SK-MEL-5 (cell line): ENCODE data around the gene HS3ST4. TPM values are rescaled to one million over a fixed set of nuclear protein-coding genes. Genes with fewer than 3 reads are reported as not detected.
A peak's percentile ranks its signal among the peaks of the same experiment; 100 is the strongest.

Experiments
- DNase-seq: peaks from one replicate; pipeline ENCODE4 v3.0.0-alpha.2; 2016; ENCODE audit warnings: low read depth, low spot score
- in situ Hi-C: cut with HindIII; loops from 2 replicates; pipeline ENCODE4 v1.10.0; 2016; ENCODE audit warnings: low sequenced_read_pairs, high pct_unique_total_duplicates, low pct_unique_long_range_greater_than_20kb
- polyA plus RNA-seq, 2 experiments: library from polyadenylated mRNA; depleted of rRNA; stranded (reverse); fragments of >200 nt; gene quantifications; 2 replicates each; pipeline ENCODE4 v1.2.3, GENCODE V29; 2015
- total RNA-seq: library from RNA; depleted of rRNA; stranded (reverse); fragments of >200 nt; shearing (Covaris generic); gene quantifications from 2 replicates; pipeline ENCODE4 v1.2.3, GENCODE V29; 2014; rRNA removed

The HS3ST4 gene
- total RNA-seq = not detected in 2 replicates
- polyA plus RNA-seq (2015; cell fraction: cytosol; rRNA removed) = not detected in 2 replicates
- not detected in 2 replicates for polyA plus RNA-seq (2015; cell fraction: nucleus; rRNA removed)

DNA sequence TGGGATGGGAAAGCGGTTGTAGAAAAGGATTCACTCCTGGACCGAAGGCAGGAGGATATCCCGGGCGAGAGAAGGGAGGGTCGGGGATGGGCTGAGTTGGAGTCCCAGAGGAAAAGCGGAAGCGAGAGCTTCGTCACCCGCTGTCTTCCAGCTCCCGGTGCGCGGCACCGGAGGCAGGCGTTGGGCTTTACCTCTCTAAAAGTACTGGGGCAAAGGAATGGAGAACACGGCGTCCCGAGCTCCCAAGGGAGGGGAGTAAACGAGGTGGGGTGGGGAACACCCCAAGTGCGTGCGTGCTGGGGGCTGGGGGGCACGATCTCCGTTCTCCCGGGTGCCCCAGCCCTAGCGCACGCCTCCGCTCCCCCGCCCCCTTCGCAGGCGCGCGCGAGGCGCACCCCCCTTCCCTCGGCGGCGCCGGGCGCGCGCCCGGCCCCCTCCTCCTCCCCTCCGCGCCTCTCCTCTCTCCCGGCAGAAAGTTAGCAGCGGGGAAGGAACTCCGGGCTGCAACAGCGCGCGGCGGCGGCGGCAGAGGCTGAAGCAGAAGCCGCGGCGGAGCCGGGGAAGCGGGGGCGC lies at the start of gene HS3ST4:
HS3ST4 (plus strand) TSS at position 441 of the 573 bp plus-strand sequence.
- in situ Hi-C loops = no loop called here

DNA sequence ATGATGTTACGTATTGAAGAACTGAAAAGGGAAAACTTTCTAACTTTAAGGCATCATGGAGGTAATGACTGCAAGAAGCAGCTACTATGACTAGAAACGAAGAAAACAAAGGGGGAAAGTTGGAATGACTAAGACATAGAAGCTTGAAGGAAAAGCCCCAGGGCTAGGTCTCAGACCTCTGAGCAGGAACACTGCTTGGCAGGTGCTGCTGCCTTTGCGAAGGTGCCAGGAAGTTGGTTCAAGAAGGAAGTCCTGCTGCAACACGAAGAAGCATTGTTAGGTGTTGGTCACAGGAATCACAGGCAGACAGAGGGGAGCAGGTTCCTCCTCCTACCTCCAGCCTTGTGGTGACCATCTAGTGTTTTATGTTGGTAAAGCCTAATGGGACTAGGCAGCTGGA lies 48.1 kb upstream of the HS3ST4 start:
- in situ Hi-C loops = no loop called here

More for the DNA sequence above, at the start of gene HS3ST4:
- DNase-seq = no peak

DNA sequence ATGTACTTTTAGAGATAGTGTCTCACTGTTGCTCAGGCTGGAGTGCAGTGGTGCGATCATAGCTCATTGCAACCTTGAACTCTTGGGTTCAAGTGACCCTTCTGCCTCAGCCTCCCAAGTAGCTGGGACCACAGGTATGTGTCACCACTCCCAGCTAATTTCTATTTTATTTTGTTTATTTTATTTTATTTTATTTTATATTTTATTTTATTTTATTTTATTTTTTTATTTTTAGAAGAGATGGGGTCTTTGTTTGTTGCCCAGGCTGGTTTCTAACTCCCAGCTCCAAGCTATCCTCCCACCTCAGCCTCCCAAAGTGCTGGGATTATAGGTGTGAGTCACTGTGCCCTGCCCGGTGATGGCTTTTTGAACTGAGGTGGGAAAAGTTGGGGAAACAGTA lies 35.1 kb upstream of the HS3ST4 start:
- no peak for DNase-seq
- in situ Hi-C loops = no loop called here

More for the DNA sequence above, 48.1 kb upstream of the HS3ST4 start:
- DNase-seq = no peak

DNA sequence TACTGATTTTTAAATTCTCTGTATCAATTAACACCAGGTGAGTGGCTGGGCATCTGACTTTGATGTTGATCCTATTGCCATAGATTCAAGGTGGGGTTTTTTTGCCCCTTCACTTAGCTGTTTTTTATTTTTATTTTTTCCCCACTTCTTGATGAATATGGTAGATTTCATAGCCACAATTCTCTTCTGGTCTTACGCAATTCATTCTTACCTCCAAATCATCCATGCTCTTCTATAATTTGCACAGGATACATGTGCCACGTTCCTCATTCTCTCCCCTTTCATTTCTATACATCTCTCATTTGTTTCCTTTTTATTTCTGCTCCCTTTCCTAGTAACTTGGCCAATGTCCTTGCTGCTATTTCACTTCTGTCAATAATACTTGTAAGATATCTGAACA lies 14.9 kb upstream of the HS3ST4 start:
- no peak for DNase-seq
- in situ Hi-C loops = no loop called here

DNA sequence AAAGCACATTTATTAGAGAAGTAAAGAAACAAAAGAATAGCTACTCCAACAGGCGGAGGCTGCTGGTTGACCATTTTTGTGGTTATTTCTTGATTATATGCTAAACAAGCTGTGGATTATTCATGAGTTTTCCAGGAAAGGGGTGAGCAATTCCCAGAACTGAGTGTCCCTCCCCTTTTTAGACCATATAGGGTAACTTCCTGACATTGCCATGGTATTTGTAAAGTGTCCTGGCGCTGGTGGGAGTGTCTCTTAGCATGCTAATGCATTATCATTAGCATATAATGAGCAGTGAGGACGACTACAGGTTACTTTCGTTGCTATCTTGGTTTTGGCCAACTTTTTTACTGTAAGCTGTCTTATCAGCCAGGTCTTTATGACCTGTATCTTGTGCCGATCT lies 12.2 kb upstream of the HS3ST4 start:
- in situ Hi-C loops = no loop called here
- DNase-seq = no peak

DNA sequence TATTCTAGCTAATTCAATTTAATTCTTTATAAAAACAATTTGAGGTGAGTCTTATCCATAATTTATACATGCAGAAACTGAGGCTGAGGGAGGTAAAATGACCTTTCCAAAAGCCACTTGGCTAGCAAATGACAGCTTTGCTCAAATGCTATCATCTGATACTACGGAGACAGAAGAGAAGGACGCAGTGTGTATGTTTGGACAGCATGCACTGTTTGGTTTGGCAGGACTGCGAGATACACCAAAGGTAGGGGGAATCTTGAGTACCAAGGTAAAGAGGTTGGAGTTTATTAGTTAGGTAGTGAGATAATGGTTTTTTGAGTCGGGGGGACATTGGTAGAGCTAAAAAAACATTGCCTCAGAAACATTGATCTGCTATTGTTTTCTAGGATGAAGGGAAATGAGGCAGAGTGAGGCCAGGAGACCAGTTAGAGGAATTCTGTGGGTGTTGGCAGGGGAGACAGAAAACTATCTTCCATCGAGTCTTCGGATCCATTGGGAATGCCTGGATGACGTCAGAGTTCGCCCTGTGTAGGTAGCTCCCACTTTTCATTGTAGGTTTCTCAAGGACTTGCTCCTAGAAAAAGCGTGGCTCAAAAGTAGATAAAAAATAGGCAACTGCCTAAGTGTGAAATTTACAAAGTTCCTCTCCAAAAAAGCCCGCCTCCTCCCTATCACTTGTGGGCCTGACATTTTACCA lies 2.5 kb upstream of the HS3ST4 start:
- DNase-seq = no peak
- in situ Hi-C loops = no loop called here

DNA sequence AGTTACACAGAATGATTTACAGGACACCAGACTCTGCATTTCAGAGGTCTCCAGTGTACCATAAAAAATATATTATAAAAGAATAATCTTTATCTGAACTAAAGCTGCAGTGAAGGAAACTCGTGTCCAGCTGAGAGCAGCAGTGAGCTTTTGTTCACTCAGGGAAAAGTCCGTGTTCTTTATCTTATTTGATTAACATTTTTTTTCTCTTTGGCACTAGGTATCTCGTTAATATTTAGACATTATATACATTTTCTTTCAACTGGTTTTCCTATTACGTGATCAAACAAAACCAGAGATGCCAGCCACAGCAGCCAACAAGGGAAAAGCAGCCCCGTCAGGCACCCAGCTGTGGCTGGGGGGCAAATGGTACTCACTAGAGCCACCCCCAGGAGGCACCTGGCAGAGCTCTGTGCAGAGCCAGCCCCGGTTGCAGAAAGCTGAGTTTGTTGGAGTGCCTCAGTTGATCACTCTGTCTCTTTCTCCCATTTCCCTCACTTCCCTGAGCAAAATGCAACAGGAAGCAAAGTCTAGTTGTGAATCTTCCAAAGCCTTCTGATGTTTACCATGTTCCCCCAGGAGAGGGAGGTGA lies 1.1 kb upstream of the HS3ST4 start:
- in situ Hi-C loops = no loop called here
- no peak for DNase-seq

DNA sequence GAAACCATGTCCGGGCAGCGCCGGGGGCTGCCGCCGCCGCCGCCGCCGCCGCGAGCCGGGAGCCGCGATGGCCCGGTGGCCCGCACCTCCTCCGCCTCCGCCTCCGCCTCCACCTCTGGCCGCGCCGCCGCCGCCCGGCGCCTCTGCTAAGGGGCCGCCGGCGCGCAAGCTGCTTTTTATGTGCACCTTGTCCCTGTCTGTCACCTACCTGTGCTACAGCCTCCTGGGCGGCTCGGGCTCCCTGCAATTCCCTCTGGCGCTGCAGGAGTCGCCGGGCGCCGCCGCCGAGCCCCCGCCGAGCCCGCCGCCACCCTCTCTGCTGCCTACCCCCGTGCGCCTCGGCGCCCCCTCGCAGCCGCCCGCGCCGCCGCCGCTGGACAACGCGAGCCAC lies 587 bp downstream of the HS3ST4 start:
- in situ Hi-C loops = no loop called here
- DNase-seq = no peak

DNA sequence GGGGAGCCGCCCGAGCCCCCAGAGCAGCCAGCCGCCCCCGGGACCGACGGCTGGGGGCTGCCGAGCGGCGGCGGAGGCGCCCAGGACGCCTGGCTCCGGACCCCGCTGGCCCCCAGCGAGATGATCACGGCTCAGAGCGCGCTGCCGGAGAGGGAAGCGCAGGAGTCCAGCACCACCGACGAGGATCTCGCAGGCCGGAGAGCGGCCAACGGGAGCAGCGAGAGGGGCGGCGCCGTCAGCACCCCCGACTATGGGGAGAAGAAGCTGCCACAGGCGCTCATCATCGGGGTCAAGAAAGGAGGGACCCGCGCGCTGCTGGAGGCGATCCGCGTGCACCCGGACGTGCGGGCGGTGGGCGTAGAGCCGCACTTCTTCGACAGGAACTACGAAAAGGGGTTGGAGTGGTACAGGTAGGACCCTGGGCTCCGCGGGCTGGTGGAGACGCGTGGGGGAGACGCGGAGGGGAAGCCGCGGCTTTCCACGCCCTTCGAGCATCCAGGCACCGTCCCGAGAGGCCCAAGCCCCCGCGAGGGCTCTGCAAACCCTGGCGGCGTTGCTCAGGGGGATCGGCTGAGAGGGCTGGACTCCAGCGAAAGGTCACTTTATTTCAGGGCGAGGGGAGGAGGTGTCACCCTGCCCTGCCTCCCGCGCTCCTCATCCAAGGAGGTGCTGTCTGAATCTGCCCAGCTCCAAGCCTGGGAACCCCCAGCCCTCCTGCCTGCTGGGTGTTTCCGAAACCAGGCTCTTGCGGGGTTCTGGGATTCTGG lies 1.2 kb downstream of the HS3ST4 start:
- in situ Hi-C loops = no loop called here
- no peak for DNase-seq

DNA sequence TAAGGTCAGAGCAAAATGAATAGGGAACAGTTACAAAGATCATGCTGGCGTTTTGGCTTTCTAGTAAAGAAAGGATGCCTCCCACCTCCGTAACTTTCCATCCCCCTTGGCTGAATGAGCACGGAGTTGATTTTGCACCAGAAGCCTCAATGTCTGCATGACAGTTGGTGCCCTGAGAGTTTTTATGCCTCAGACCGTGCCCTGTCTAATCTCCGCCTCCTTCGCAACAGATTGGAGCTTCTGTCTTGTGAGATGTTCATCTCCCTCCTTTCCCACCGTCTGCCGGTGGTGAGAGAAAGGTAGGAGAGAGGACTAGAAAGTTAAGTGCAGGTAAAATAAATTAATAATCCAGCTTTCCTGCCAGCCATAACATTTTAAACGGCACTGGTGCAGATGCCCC lies 1.9 kb downstream of the HS3ST4 start:
- DNase-seq = no peak
- in situ Hi-C loops = no loop called here

DNA sequence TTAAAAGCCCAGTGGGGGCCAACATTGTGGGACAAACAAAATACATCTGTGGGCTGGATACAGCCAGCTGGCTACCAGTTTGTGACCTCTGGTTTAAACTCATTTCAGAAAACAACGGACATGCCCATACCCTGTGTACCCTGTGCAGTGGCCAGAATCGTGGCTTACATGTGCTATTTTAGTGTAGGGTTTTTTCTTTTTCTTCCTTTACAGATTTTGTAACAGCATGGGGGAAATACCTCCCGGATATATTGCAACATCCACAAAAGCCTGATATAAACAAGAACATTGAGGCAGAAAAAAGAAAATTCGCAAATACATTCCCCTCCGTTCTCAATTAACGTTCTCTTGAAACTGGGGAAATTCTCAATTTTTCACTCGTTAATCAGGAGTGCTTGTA lies 7.3 kb downstream of the HS3ST4 start:
- in situ Hi-C loops = no loop called here
- no peak for DNase-seq

DNA sequence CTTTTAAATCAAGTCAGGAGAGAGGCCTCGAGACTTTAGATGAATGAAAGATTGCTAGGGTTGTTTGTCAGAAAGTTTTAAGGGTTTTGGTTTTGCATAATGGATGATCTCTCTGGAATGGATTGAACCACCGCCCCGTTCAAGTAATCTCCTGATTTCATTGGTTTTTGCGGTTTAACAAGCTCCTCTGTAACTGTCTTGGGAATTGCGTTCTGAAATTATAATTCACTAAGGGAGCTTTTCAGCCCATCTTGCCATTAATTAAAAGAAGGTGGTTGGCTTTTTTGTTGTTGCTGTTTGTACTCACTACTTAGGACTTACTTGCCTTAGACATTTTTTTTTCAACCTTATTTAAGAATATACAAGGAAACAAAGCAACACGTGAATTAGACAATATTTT lies 8.8 kb downstream of the HS3ST4 start:
- no peak for DNase-seq
- in situ Hi-C loops = no loop called here

DNA sequence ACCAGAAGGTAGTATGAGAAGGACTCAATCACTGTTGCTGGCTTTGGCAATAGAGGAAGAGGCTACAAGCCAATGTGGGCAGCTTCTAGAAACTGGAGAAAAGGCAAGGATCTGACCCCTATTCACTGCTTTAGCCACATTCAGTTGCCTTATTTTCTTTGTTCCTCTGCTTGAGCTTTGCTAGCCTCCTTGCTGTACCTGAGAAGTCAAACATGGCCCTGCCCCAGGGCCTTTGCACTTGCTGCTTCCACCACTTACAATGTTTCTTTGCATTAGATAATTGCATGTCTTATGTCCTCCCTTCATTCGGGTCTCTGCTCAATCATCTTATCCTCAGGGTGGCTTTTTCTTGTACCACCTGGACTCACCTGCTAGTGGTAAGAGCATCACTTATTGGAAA lies 15.8 kb downstream of the HS3ST4 start:
- no peak for DNase-seq
- in situ Hi-C loops = no loop called here

DNA sequence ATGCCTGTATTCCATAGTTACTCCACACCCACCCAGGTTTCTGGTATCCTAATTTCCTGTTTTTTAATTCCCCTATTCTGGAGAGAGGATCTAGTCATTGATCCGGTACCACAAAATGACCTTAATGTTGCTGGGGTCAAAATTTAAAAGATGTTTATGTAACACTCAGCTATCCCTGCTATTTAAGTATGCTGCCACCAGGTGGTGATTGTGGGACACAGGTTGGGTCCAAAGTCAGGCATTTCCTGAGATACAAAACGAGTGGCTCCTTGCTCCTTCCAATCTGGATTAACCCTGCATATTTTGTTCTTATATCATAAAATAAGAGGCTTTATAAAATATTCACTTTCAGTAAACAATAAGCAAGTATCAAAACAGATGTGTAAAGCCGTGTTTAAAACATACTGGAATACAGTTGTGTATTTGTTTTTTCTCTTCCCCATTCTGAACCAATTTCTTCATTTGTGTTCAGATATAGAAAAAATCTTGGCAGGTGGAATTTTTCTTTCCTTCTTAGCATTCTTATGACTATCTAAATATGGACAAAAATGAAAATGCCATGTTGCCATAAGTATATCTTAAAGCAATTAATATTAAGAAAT lies 16.3 kb downstream of the HS3ST4 start:
- in situ Hi-C loops = no loop called here
- DNase-seq = peak; percentile 57

DNA sequence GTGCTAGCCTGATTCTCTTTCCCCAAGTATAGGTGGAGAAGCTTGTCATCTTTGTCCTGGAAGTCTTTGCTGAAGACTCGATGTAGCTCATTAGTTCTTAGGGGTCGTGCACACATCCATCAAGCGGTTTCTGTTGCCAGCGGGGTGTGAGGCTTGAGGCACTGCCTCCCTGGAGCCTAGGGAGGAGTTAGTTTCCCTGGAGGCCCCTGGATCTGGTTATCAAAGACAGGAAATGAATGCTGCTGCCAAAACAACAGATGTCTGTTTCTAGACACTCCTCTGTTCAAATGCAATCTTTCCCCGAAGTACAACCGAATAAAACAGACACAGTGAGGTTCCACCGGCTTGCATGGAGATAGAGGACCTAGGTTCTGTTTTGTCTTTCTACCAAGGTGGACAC lies 17.5 kb downstream of the HS3ST4 start:
- in situ Hi-C loops = no loop called here

DNA sequence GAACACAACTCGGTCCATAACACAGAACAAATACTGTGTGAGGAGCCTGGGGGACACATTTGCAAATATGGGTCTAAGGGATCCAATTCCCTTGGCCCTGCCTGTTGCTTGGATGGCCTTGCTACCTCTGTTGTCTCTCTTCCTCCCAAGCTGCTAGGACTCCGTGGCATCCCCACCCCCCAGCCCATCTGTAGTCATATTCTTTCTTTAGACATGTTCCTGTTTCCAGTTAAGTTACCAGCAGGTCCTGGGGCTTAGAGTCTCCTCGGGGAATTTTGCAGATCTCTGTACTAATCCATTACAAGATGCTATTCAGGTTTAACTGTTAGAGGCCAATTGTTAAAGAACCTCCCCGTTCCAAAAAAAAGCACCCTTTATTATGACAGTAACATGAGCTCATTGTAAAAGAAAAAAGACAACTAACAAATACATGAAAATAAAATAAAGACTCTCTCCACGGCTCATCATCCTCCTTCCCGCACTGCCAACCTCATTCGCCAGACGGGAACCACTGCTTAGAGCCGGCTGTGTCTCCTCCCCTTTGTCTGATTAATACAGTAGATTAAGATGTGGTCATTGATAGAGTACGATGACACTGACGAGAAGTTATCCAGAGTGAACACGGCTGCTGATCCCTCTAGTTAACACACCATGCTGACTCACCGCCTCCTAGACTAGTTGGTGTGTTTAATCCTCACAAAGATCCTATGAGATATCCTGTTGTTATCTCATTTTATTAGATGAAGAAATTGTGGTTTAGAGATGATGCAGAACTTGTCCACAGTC lies 22.2 kb downstream of the HS3ST4 start:
- no peak for DNase-seq
- in situ Hi-C loops = no loop called here

More for the DNA sequence above, 17.5 kb downstream of the HS3ST4 start:
- peak; percentile 2 for DNase-seq

DNA sequence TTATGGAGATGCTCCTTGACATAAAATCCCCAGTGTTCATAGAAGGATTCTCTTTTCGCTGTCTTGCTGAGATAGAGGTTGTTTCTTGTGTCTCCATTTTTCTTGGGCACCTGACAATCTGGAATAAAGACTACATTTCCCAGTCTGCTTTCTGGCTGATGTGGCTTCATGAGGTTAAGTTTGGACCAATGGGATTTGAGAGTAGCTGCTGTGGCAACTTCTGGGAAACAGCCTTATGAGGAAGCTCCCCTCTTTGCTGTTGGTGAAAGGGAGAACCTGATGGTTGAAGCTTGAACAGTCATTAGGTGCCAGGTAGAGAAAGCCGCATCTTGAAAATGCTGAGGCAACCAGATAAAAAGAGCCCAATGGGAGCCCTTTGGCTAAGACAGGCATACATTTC lies 24.4 kb downstream of the HS3ST4 start:
- DNase-seq = peak; percentile 30
- in situ Hi-C loops = no loop called here
